ENCODE measurements around the gene SVOP. TPM values are rescaled to one million over a fixed set of nuclear protein-coding genes. Genes with fewer than 3 reads are reported as not detected.
A peak's percentile ranks its signal among the peaks of the same experiment; 100 is the strongest.

The SVOP gene
- total RNA-seq, 2 donors from 2014 or later = not detected

GRCh38 chr12:108895220-108895802, 125.6 kb downstream of the SVOP start:
- H3K36me3 Mint-ChIP-seq (ENCODE audit: low read depth) = no peaks in the 10 kb centered on the region
- H3K4me3 Mint-ChIP-seq = no peak overlapping the region
- H3K27me3 Mint-ChIP-seq (ENCODE audit: insufficient read depth) = peaks cover 6% of the 10 kb centered on the region
- H3K36me3 ChIP-seq (ENCODE audit: control insufficient read depth, insufficient read depth, low read length) = no peaks in the 10 kb centered on the region
- H3K27ac ChIP-seq (ENCODE audit: low read depth, low read length) = no peak overlapping the region
- 84 to 85% methylated on average over 4 to 5 of the region's 5 CpGs for WGBS, 2 experiments (ENCODE audit: insufficient coverage in 1 of 2, insufficient read length in 1 of 2)
- H3K4me1 ChIP-seq (ENCODE audit: control insufficient read depth, insufficient read depth, low read length) = peaks cover 3% of the 10 kb centered on the region
- H3K9me3 ChIP-seq (ENCODE audit: control insufficient read depth, low read length) = peaks cover 1% of the 10 kb centered on the region
- TF ChIP-seq, protein P1, sequence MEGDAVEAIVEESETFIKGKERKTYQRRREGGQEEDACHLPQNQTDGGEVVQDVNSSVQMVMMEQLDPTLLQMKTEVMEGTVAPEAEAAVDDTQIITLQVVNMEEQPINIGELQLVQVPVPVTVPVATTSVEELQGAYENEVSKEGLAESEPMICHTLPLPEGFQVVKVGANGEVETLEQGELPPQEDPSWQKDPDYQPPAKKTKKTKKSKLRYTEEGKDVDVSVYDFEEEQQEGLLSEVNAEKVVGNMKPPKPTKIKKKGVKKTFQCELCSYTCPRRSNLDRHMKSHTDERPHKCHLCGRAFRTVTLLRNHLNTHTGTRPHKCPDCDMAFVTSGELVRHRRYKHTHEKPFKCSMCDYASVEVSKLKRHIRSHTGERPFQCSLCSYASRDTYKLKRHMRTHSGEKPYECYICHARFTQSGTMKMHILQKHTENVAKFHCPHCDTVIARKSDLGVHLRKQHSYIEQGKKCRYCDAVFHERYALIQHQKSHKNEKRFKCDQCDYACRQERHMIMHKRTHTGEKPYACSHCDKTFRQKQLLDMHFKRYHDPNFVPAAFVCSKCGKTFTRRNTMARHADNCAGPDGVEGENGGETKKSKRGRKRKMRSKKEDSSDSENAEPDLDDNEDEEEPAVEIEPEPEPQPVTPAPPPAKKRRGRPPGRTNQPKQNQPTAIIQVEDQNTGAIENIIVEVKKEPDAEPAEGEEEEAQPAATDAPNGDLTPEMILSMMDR (conservative IDR thresholded peaks at IDR 0.05) = no peak
- no peak overlapping the region for H3K4me3 ChIP-seq (ENCODE audit: low read length)
- no peak overlapping the region for H3K9ac ChIP-seq (ENCODE audit: extremely low read depth, low read length, poor library complexity, severe bottlenecking)
- DNase-seq = no peak
- no peak overlapping the region for H3K27ac Mint-ChIP-seq
- H3K9me3 Mint-ChIP-seq = peaks cover 9% of the 10 kb centered on the region
- H3K27me3 ChIP-seq (ENCODE audit: control insufficient read depth, insufficient read depth, low read length, poor library complexity, severe bottlenecking) = peaks cover 19% of the 10 kb centered on the region
- H3K4me1 Mint-ChIP-seq = no peaks in the 10 kb centered on the region

GRCh38 chr12:108890208-108890607, 130.7 kb downstream of the SVOP start:
- Histone ChIP-seq H3K9me3 (ENCODE audit: control insufficient read depth, low read length) (peaks cover 7% of the 10 kb centered on the region), H3K27me3 (ENCODE audit: control insufficient read depth, insufficient read depth, low read length, poor library complexity, severe bottlenecking) (no peaks in the 10 kb centered on the region), H3K4me3 (ENCODE audit: low read length) (no peak overlapping the region), H3K36me3 (ENCODE audit: control insufficient read depth, insufficient read depth, low read length) (no peaks in the 10 kb centered on the region), H3K4me1 (ENCODE audit: control insufficient read depth, insufficient read depth, low read length) (no peaks in the 10 kb centered on the region), H3K9ac (ENCODE audit: extremely low read depth, low read length, poor library complexity, severe bottlenecking) (no peak overlapping the region), H3K27ac (ENCODE audit: low read depth, low read length) (no peak overlapping the region)
- H3K4me1 Mint-ChIP-seq = no peaks in the 10 kb centered on the region
- H3K27me3 Mint-ChIP-seq (ENCODE audit: insufficient read depth) = peaks cover 4% of the 10 kb centered on the region
- TF ChIP-seq, protein P1 (conservative IDR thresholded peaks at IDR 0.05) = no peak
- H3K27ac Mint-ChIP-seq = no peak overlapping the region
- WGBS, 2 experiments (ENCODE audit: insufficient coverage in 1 of 2, insufficient read length in 1 of 2) = 69% methylated on average over 2 of the region's 2 CpGs; no CpG with 5 or more reads in 1 of the 2 experiments
- H3K9me3 Mint-ChIP-seq = peaks cover 12% of the 10 kb centered on the region
- peak; percentile 92 for DNase-seq
- H3K4me3 Mint-ChIP-seq = no peak overlapping the region
- H3K36me3 Mint-ChIP-seq (ENCODE audit: low read depth) = no peaks in the 10 kb centered on the region

DNA sequence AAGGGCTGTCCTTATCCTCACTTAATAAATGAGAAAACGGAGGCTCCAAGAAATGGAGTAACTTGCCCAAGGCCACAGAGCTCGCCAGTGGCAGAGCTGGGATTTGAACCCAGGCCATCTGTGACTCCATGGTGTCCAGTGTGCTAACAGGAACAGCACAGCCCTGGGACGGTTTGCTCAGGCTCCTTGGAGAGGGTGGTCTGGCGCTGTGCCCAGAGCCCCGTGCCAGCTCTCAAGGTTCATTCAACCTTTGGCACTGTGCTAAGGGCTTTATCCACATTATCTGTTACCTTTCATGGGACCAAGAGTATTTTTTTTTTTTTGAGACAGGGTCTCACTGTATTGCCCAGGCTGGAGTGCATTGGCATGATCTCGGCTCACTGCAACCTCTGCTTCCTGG, 132.8 kb downstream of the SVOP start:
- Histone ChIP-seq H3K9ac (ENCODE audit: extremely low read depth, low read length, poor library complexity, severe bottlenecking) (no peak overlapping the region), H3K4me3 (ENCODE audit: low read length) (no peak overlapping the region), H3K36me3 (ENCODE audit: control insufficient read depth, insufficient read depth, low read length) (no peaks in the 10 kb centered on the region), H3K27me3 (ENCODE audit: control insufficient read depth, insufficient read depth, low read length, poor library complexity, severe bottlenecking) (no peaks in the 10 kb centered on the region), H3K4me1 (ENCODE audit: control insufficient read depth, insufficient read depth, low read length) (no peaks in the 10 kb centered on the region), H3K9me3 (ENCODE audit: control insufficient read depth, low read length) (peaks cover 7% of the 10 kb centered on the region), H3K27ac (ENCODE audit: low read depth, low read length) (no peak overlapping the region)
- Mint-ChIP-seq H3K27me3 (ENCODE audit: insufficient read depth) (peaks cover 4% of the 10 kb centered on the region), H3K4me1 (no peaks in the 10 kb centered on the region), H3K9me3 (peaks cover 10% of the 10 kb centered on the region), H3K27ac (no peak overlapping the region), H3K4me3 (no peak overlapping the region), H3K36me3 (ENCODE audit: low read depth) (no peaks in the 10 kb centered on the region)
- no peak for DNase-seq
- 79 to 86% methylated on average over 6 of the region's 6 CpGs for WGBS, 2 experiments (ENCODE audit: insufficient coverage in 1 of 2, insufficient read length in 1 of 2)
- TF ChIP-seq, protein P1 (conservative IDR thresholded peaks at IDR 0.05) = no peak
